HEK293 (cell line): ENCODE results near the gene P2RY2.

Experiments used
- CTCF ChIA-PET: fragments of 350-600 bp; formaldehyde crosslinking; extraction: SDS; loops from one replicate; lab custom pipeline; 2021; ENCODE audit warnings: antibody characterized with exemption; lab: Yijun Ruan, JAX
- POLR2A ChIA-PET: fragments of 300-600 bp; formaldehyde crosslinking; extraction: SDS; loops from one replicate; lab custom pipeline; 2020; ENCODE audit warnings: antibody characterized with exemption, inconsistent platforms; lab: Yijun Ruan, JAX
- H3K27ac ChIP-seq: fragments of 200-500 bp; sonication (Bioruptor generic); 2 replicates; pipeline ENCODE4 v1.5.1; 2014; ENCODE audit warnings: low read depth, low read length, control low read depth, inconsistent platforms; ENCODE audit errors: extremely low read depth
- H3K36me3 ChIP-seq, 2 experiments: fragments of 200-500 bp in 1 of 2; sonication (Bioruptor generic) in 1 of 2; 1 replicate in 1 of 2; 2 replicates in 1 of 2; pipeline ENCODE4 v1.5.1; 2014 to 2017; ENCODE audit warnings: inconsistent platforms in 2 of 2, low read length in 2 of 2; ENCODE audit not compliant: control insufficient read depth in 2 of 2, insufficient read depth in 1 of 2
- H3K4me1 ChIP-seq: fragments of 200-500 bp; sonication (Bioruptor generic); 2 replicates; pipeline ENCODE4 v1.5.1; 2014; ENCODE audit warnings: mild to moderate bottlenecking, low read length, inconsistent platforms; ENCODE audit not compliant: control insufficient read depth, insufficient read depth
- H3K4me3 ChIP-seq: 2 replicates; pipeline ENCODE4 v1.5.1; 2011; ENCODE audit warnings: low read depth, mild to moderate bottlenecking, control low read depth, low read length, moderate library complexity
- H3K9me3 ChIP-seq: fragments of 200-500 bp; sonication (Bioruptor generic); 2 replicates; pipeline ENCODE4 v1.5.1; 2014; ENCODE audit warnings: low read depth, low read length, inconsistent platforms; ENCODE audit not compliant: control insufficient read depth, insufficient read depth
- BCL11A ChIP-seq: fragments of 450-650 bp; formaldehyde crosslinking; IDR thresholded peaks from 2 replicates; pipeline ENCODE4 v1.5.1; 2016; ENCODE audit warnings: low read depth, missing biosample characterization, missing genetic modification characterization
- BCL11B ChIP-seq: fragments of 450-650 bp; formaldehyde crosslinking; IDR thresholded peaks from 2 replicates; pipeline ENCODE4 v1.5.1; 2016; ENCODE audit warnings: low read depth, missing biosample characterization, missing genetic modification characterization
- EGR2 ChIP-seq: fragments of 450-650 bp; formaldehyde crosslinking; IDR thresholded peaks from 2 replicates; pipeline ENCODE4 v1.5.1; 2016; ENCODE audit warnings: low read depth, missing biosample characterization, missing genetic modification characterization
- GFI1B ChIP-seq: fragments of 450-650 bp; formaldehyde crosslinking; IDR thresholded peaks from 2 replicates; pipeline ENCODE4 v1.5.1; 2016; ENCODE audit warnings: missing biosample characterization, missing genetic modification characterization
- GLIS1 ChIP-seq: fragments of 450-650 bp; formaldehyde crosslinking; IDR thresholded peaks from 2 replicates; pipeline ENCODE4 v1.5.1; 2016; ENCODE audit warnings: missing biosample characterization, missing genetic modification characterization
- IKZF3 ChIP-seq: fragments of 450-650 bp; IDR thresholded peaks from 2 replicates; pipeline ENCODE4 v1.5.0; 2018; ENCODE audit warnings: missing biosample characterization, mild to moderate bottlenecking, missing genetic modification characterization, moderate library complexity
- OSR2 ChIP-seq: fragments of 450-650 bp; formaldehyde crosslinking; IDR thresholded peaks from 2 replicates; pipeline ENCODE4 v1.5.1; 2016; ENCODE audit warnings: missing biosample characterization, missing genetic modification characterization
- SALL2 ChIP-seq: fragments of 450-650 bp; formaldehyde crosslinking; IDR thresholded peaks from 2 replicates; pipeline ENCODE4 v1.5.0; 2017; ENCODE audit warnings: missing biosample characterization, mild to moderate bottlenecking, missing genetic modification characterization, borderline replicate concordance
- SCRT2 ChIP-seq: fragments of 450-650 bp; formaldehyde crosslinking; IDR thresholded peaks from 2 replicates; pipeline ENCODE4 v1.5.1; 2016; ENCODE audit warnings: missing biosample characterization, missing genetic modification characterization
- TCF7L2 ChIP-seq: IDR thresholded peaks from 2 replicates; pipeline ENCODE4 v1.6.1; 2011; ENCODE audit warnings: low read depth, mild to moderate bottlenecking, inconsistent platforms, low read length, moderate library complexity, borderline replicate concordance
- ZBTB21 ChIP-seq: fragments of 450-650 bp; formaldehyde crosslinking; IDR thresholded peaks from 2 replicates; pipeline ENCODE4 v1.5.1; 2017; ENCODE audit warnings: missing biosample characterization, missing genetic modification characterization
- ZNF10 ChIP-seq: fragments of 450-650 bp; formaldehyde crosslinking; IDR thresholded peaks from 2 replicates; pipeline ENCODE4 v1.5.1; 2017; ENCODE audit warnings: missing biosample characterization, missing genetic modification characterization
- ZNF138 ChIP-seq: fragments of 450-650 bp; formaldehyde crosslinking; IDR thresholded peaks from 2 replicates; pipeline ENCODE4 v1.5.1; 2016; ENCODE audit warnings: missing biosample characterization, missing genetic modification characterization, borderline replicate concordance
- ZNF274 ChIP-seq, 2 experiments: fragments of 200-500 bp in 1 of 2; fragments of 450-650 bp in 1 of 2; sonication (Bioruptor generic) in 1 of 2; formaldehyde crosslinking in 1 of 2; IDR thresholded peaks; 2 replicates each; pipeline versions ENCODE4 v1.5.1 to v1.6.1; 2014 to 2016; ENCODE audit warnings: borderline replicate concordance in 1 of 2, inconsistent platforms in 1 of 2, low read length in 1 of 2, missing biosample characterization in 1 of 2, missing genetic modification characterization in 1 of 2
- ZNF292 ChIP-seq: fragments of 450-650 bp; formaldehyde crosslinking; IDR thresholded peaks from 2 replicates; pipeline ENCODE4 v1.5.1; 2016; ENCODE audit warnings: low read depth, missing biosample characterization, missing genetic modification characterization, borderline replicate concordance
- ZNF416 ChIP-seq: fragments of 450-650 bp; formaldehyde crosslinking; IDR thresholded peaks from 2 replicates; pipeline ENCODE4 v1.5.1; 2016; ENCODE audit warnings: missing biosample characterization, missing genetic modification characterization
- ZNF529 ChIP-seq: fragments of 450-650 bp; formaldehyde crosslinking; IDR thresholded peaks from 2 replicates; pipeline ENCODE4 v1.5.1; 2017; ENCODE audit warnings: missing genetic modification characterization, missing biosample characterization; ENCODE audit not compliant: insufficient replicate concordance
- ZNF621 ChIP-seq: fragments of 450-650 bp; formaldehyde crosslinking; IDR thresholded peaks from 2 replicates; pipeline ENCODE4 v1.5.1; 2017; ENCODE audit warnings: missing biosample characterization, missing genetic modification characterization
- ZNF623 ChIP-seq: fragments of 450-650 bp; formaldehyde crosslinking; IDR thresholded peaks from 2 replicates; pipeline ENCODE4 v1.5.1; 2016; ENCODE audit warnings: missing biosample characterization, missing genetic modification characterization
- ZNF626 ChIP-seq: fragments of 450-650 bp; sonication (Bioruptor Pico); formaldehyde crosslinking; IDR thresholded peaks from 2 replicates; pipeline ENCODE4 v1.5.1; 2018; ENCODE audit warnings: missing biosample characterization, missing genetic modification characterization, inconsistent platforms
- ZNF629 ChIP-seq: fragments of 450-650 bp; formaldehyde crosslinking; IDR thresholded peaks from 2 replicates; pipeline ENCODE4 v1.5.1; 2017; ENCODE audit warnings: missing biosample characterization, missing genetic modification characterization
- ZNF707 ChIP-seq: fragments of 450-650 bp; formaldehyde crosslinking; IDR thresholded peaks from 2 replicates; pipeline ENCODE4 v1.5.1; 2016; ENCODE audit warnings: missing biosample characterization, missing genetic modification characterization
- ZNF843 ChIP-seq: fragments of 450-650 bp; formaldehyde crosslinking; IDR thresholded peaks from 2 replicates; pipeline ENCODE4 v1.5.1; 2016; ENCODE audit warnings: missing biosample characterization, missing genetic modification characterization
- TF ChIP-seq, protein P1 (sequence below): fragments of 450-650 bp; formaldehyde crosslinking; IDR thresholded peaks from 2 replicates; pipeline ENCODE4 v1.5.1; 2016; ENCODE audit warnings: missing biosample characterization, missing genetic modification characterization
- TF ChIP-seq, protein P2 (sequence below): fragments of 450-650 bp; formaldehyde crosslinking; IDR thresholded peaks from 2 replicates; pipeline ENCODE4 v1.5.1; 2016; ENCODE audit warnings: missing biosample characterization, missing genetic modification characterization
- TF ChIP-seq, protein P3 (sequence below): fragments of 450-650 bp; formaldehyde crosslinking; IDR thresholded peaks from 2 replicates; pipeline ENCODE4 v1.5.1; 2017; ENCODE audit warnings: missing biosample characterization, missing genetic modification characterization
- TF ChIP-seq, protein P4 (sequence below): fragments of 450-650 bp; formaldehyde crosslinking; IDR thresholded peaks from 2 replicates; pipeline ENCODE4 v1.5.1; 2016; ENCODE audit warnings: missing biosample characterization, missing genetic modification characterization, borderline replicate concordance

P2RY2 gene

DNA sequence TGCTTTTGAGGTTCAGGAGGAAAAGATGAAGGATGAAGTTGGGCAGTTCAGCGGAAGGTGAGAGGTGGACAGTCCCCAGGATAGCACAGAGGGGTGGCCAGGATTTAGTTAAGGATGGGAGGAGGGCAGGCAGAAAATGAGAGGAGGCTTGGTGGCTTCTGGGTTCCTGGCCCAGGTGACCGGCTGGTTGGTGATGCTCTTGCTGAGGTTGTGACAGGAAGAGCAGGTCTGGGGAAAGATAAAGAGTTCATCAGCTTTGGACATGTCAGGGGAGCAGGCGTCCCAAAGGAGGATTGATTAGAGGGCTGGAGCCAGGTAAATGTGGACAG lies 27.6 kb upstream of the P2RY2 start:
- Histone ChIP-seq H3K9me3 (no peaks in the 10 kb centered on the region), H3K4me1 (no peaks in the 10 kb centered on the region), H3K27ac (no peak overlapping the region), H3K4me3 (no peak overlapping the region), H3K36me3 (no peaks in the 10 kb centered on the region)
- POLR2A ChIA-PET: no interaction called here
- TF ChIP-seq OSR2 (tag by site-specific recombination): no peak
- no peak for TF ChIP-seq SALL2 (tag by site-specific recombination)
- TF ChIP-seq ZNF707 (tag by site-specific recombination): no peak
- TF ChIP-seq BCL11A (tag by site-specific recombination): no peak
- no peak for TF ChIP-seq ZNF274 (IDR thresholded peaks at IDR 0.05; ENCODE audit: low read length)
- no peak for TF ChIP-seq ZNF274 (tag by site-specific recombination; IDR thresholded peaks at IDR 0.05; ENCODE audit: borderline replicate concordance)
- CTCF ChIA-PET: no interaction called here

DNA sequence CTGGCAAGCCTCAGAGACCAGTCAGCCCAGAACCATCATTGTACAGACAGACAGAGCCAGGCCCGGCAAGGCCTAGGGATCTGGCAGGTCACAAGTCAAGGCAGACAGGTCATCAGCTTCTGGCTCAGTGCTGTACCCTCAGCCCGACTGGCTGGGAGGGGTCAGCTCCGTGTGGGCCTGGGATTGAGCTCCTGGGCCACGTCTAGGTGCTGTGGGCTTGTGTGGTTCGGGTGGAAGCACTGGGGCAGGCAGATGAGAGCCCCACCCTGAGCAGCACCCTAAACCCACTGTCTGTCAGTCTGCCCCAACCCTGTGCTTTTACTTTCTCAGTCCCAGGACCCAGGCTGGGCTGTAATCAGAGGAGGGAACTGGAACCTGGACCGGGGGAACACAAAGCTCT lies 26.9 kb upstream of the P2RY2 start:
- TF ChIP-seq OSR2 (tag by site-specific recombination) (no peak), EGR2 (tag by site-specific recombination) (no peak), ZNF623 (tag by site-specific recombination) (no peak), ZNF621 (tag by site-specific recombination) (no peak), IKZF3 (tag by site-specific recombination) (no peak), ZNF629 (no peak), ZNF707 (tag by site-specific recombination) (no peak), ZNF843 (tag by site-specific recombination) (no peak), TCF7L2 (no peak), ZNF529 (tag by site-specific recombination) (no peak), GFI1B (tag by site-specific recombination) (no peak), SCRT2 (tag by site-specific recombination) (no peak), ZNF138 (tag by site-specific recombination) (no peak), ZNF10 (tag by site-specific recombination) (no peak), ZBTB21 (tag by site-specific recombination) (no peak)
- TF ChIP-seq, protein P1, sequence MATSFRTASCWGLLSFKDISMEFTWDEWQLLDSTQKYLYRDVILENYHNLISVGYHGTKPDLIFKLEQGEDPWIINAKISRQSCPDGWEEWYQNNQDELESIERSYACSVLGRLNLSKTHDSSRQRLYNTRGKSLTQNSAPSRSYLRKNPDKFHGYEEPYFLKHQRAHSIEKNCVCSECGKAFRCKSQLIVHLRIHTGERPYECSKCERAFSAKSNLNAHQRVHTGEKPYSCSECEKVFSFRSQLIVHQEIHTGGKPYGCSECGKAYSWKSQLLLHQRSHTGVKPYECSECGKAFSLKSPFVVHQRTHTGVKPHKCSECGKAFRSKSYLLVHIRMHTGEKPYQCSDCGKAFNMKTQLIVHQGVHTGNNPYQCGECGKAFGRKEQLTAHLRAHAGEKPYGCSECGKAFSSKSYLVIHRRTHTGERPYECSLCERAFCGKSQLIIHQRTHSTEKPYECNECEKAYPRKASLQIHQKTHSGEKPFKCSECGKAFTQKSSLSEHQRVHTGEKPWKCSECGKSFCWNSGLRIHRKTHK: no peak
- TF ChIP-seq, protein P2, sequence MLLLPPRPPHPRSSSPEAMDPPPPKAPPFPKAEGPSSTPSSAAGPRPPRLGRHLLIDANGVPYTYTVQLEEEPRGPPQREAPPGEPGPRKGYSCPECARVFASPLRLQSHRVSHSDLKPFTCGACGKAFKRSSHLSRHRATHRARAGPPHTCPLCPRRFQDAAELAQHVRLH (tag by site-specific recombination): no peak
- ChIA-PET CTCF (interaction anchor here (0.6 to 0.7 kb wide), 2 partner anchors 8 to 138 kb away, joined by 3 to 4 read pairs; no protein-coding TSS in a partner anchor), POLR2A (no interaction called here)
- no peaks in the 10 kb centered on the region for H3K9me3 ChIP-seq
- no peak overlapping the region for H3K27ac ChIP-seq
- no peaks in the 10 kb centered on the region for H3K4me1 ChIP-seq
- H3K4me3 ChIP-seq: no peak overlapping the region
- no peaks in the 10 kb centered on the region for H3K36me3 ChIP-seq

DNA sequence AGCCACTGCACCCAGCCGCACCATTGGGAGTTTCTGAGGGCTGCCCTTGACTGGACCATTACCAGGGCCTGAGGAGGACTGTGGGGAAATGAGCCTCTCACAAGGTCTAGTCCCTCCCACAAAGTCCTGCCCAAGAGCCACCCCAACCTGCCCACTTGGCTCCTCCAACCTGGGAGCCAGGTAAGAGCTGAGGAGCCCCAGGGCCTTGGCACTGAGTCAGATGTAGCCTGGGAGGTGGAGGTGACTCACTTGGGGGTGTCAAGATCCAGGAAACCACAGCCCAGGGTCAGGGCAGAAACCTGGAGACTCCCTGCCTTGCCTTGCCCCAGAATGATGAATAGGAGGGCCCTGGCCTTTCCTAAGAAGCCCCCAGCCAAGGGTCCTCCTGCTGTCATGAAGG lies 25.8 kb upstream of the P2RY2 start:
- Histone ChIP-seq H3K9me3 (no peaks in the 10 kb centered on the region), H3K27ac (no peak overlapping the region), H3K4me3 (no peak overlapping the region)
- CTCF ChIA-PET: interaction anchor here (0.9 to 3.9 kb wide), 3 partner anchors 7 to 50 kb away, joined by 3 to 28 read pairs (median 4); no protein-coding TSS in a partner anchor
- TF ChIP-seq ZNF626 (tag by site-specific recombination) (no peak), ZNF416 (tag by site-specific recombination) (no peak), BCL11B (tag by site-specific recombination) (no peak), ZNF292 (tag by site-specific recombination) (no peak), GLIS1 (0 out of 2 replicates have a peak, but pooled peaks have one; percentile 11)
- TF ChIP-seq, protein P3, sequence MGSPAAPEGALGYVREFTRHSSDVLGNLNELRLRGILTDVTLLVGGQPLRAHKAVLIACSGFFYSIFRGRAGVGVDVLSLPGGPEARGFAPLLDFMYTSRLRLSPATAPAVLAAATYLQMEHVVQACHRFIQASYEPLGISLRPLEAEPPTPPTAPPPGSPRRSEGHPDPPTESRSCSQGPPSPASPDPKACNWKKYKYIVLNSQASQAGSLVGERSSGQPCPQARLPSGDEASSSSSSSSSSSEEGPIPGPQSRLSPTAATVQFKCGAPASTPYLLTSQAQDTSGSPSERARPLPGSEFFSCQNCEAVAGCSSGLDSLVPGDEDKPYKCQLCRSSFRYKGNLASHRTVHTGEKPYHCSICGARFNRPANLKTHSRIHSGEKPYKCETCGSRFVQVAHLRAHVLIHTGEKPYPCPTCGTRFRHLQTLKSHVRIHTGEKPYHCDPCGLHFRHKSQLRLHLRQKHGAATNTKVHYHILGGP (tag by site-specific recombination): no peak
- TF ChIP-seq, protein P4, sequence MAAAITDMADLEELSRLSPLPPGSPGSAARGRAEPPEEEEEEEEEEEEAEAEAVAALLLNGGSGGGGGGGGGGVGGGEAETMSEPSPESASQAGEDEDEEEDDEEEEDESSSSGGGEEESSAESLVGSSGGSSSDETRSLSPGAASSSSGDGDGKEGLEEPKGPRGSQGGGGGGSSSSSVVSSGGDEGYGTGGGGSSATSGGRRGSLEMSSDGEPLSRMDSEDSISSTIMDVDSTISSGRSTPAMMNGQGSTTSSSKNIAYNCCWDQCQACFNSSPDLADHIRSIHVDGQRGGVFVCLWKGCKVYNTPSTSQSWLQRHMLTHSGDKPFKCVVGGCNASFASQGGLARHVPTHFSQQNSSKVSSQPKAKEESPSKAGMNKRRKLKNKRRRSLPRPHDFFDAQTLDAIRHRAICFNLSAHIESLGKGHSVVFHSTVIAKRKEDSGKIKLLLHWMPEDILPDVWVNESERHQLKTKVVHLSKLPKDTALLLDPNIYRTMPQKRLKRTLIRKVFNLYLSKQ (tag by site-specific recombination): no peak
- TF ChIP-seq, all 188 proteins: peak for 1
- POLR2A ChIA-PET: no interaction called here
- Histone ChIP-seq H3K36me3 (no peaks in the 10 kb centered on the region), H3K4me1 (no peaks in the 10 kb centered on the region)
